Gastroesophageal sphincter (tissue), 4 donors: ENCODE measurements around the gene NRF1. TPM values are rescaled to one million over a fixed set of nuclear protein-coding genes. Genes with fewer than 3 reads are reported as not detected.

Experiments
- ATAC-seq: fragments of 150-250 bp; one replicate; pipeline ENCODE4 v1.9.1; 2016; ENCODE audit warnings: mild to moderate bottlenecking, moderate library complexity
- H3K27ac ChIP-seq, 4 donors: fragments of 200-600 bp; sonication (generic) in 3 of 4; 1 replicate in 3 of 4; 2 replicates in 1 of 4; pipeline ENCODE4 v1.5.1; 2016 to 2019
- H3K27me3 ChIP-seq: fragments of 200-600 bp; sonication (generic); one replicate; pipeline ENCODE4 v1.5.1; 2019
- H3K36me3 ChIP-seq, 2 donors: fragments of 200-600 bp; sonication (generic); one replicate each; pipeline ENCODE4 v1.5.1; 2019; ENCODE audit warnings: control low read depth in 1 of 2
- H3K4me1 ChIP-seq, 3 donors: fragments of 200-600 bp; sonication (generic); 1 replicate in 2 of 3; 2 replicates in 1 of 3; pipeline ENCODE4 v1.5.1; 2016 to 2019; ENCODE audit warnings: control low read depth in 2 of 3
- H3K4me3 ChIP-seq, 2 donors: fragments of 200-600 bp; sonication (generic); one replicate each; pipeline ENCODE4 v1.5.1; 2019; ENCODE audit warnings: mild to moderate bottlenecking in 1 of 2, moderate library complexity in 1 of 2
- H3K9me3 ChIP-seq, 3 donors: fragments of 200-600 bp; sonication (generic); one replicate each; pipeline ENCODE4 v1.5.1; 2017 to 2019; ENCODE audit warnings: control low read depth in 2 of 3
- EP300 ChIP-seq: sonication (generic); formaldehyde crosslinking; IDR thresholded peaks from one replicate; pipeline ENCODE4 v1.6.1; 2017; ENCODE audit warnings: antibody characterized with exemption, mild to moderate bottlenecking
- POLR2A ChIP-seq, 2 donors: fragments of 450-650 bp; IDR thresholded peaks; one replicate each; pipeline ENCODE4 v1.6.1; 2017; ENCODE audit warnings: antibody characterized with exemption in 2 of 2, mild to moderate bottlenecking in 2 of 2, moderate library complexity in 1 of 2
- POLR2AphosphoS5 ChIP-seq: sonication (generic); formaldehyde crosslinking; IDR thresholded peaks from one replicate; pipeline ENCODE4 v1.6.1; 2017; ENCODE audit warnings: antibody characterized with exemption
- WGBS, 2 donors: methylation state at CpG; one replicate each; pipeline ENCODE4 v1.1.5; 2018; ENCODE audit warnings: low coverage in 1 of 2; 5-methylcytosine and 5-hydroxymethylcytosine counted together
- total RNA-seq, 4 donors: library from RNA; depleted of rRNA; stranded (reverse); fragments of >200 nt; gene quantifications; one replicate each; pipeline ENCODE4 v1.1.0, GENCODE V29; 2016
- TF ChIP-seq, protein P1 (sequence below), 4 experiments: fragments of 200-600 bp in 2 of 4; fragments of 450-650 bp in 2 of 4; sonication (generic) in 1 of 4; IDR thresholded peaks; one replicate each; pipeline ENCODE4 v1.5.1; 2017 to 2019; ENCODE audit warnings: antibody characterized with exemption in 4 of 4, mild to moderate bottlenecking in 2 of 4, moderate library complexity in 2 of 4

NRF1 gene
- total RNA-seq, 4 donors from 2014 or later = 7.8 to 20.5 (median 17.0) TPM

DNA sequence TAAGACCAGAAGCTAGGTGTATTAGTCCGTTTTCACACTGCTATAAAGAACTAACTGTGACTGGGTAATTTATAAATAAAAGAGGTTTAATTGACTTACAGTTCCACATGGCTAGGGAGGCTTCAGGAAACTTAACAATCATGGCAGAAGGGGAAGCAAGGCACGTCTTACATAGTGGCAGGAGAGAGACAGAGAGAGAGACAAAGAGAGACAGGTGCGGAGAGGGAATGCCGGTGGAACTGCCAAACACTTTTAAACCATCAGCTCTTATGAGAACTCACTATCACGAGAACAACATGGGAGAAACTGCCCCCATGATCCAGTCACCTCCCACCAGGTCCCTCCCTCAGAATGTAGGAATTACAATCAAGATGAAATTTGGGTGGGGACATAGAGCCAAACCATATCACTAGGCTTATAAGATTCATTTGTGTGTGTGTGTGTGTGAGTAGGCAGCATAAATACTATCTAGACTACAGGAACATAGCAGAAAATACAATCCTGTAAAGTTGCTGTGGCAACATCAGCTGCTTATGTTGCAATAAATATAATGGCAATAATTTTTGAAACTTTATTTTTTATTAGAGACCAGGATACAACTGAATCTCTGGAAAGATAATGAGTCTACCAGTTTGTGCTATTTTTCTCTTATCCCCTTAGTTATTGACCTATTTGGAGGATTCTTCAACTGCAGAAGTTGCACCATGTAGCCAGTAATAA is 77.1 kb downstream of the NRF1 start:
- whole genome bisulfite sequencing, 2 donors = 80 to 91% methylated on average over 1 to 5 of the region's 5 CpGs
- TF ChIP-seq EP300 = no peak
- TF ChIP-seq POLR2AphosphoS5 = no peak
- TF ChIP-seq POLR2A (IDR thresholded peaks at IDR 0.05) = no peak
- TF ChIP-seq, protein P1, sequence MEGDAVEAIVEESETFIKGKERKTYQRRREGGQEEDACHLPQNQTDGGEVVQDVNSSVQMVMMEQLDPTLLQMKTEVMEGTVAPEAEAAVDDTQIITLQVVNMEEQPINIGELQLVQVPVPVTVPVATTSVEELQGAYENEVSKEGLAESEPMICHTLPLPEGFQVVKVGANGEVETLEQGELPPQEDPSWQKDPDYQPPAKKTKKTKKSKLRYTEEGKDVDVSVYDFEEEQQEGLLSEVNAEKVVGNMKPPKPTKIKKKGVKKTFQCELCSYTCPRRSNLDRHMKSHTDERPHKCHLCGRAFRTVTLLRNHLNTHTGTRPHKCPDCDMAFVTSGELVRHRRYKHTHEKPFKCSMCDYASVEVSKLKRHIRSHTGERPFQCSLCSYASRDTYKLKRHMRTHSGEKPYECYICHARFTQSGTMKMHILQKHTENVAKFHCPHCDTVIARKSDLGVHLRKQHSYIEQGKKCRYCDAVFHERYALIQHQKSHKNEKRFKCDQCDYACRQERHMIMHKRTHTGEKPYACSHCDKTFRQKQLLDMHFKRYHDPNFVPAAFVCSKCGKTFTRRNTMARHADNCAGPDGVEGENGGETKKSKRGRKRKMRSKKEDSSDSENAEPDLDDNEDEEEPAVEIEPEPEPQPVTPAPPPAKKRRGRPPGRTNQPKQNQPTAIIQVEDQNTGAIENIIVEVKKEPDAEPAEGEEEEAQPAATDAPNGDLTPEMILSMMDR (IDR thresholded peaks at IDR 0.05) = no peak
- ATAC-seq = no peak
- Histone ChIP-seq H3K4me3 (no peak overlapping the region), H3K27me3 (no peaks in the 10 kb centered on the region), H3K9me3 (no peaks in the 10 kb centered on the region), H3K36me3 (peaks cover 0 to 46% of the 10 kb centered on the region in 2 donors), H3K4me1 (no peaks in the 10 kb centered on the region), H3K27ac (no peak overlapping the region)

DNA sequence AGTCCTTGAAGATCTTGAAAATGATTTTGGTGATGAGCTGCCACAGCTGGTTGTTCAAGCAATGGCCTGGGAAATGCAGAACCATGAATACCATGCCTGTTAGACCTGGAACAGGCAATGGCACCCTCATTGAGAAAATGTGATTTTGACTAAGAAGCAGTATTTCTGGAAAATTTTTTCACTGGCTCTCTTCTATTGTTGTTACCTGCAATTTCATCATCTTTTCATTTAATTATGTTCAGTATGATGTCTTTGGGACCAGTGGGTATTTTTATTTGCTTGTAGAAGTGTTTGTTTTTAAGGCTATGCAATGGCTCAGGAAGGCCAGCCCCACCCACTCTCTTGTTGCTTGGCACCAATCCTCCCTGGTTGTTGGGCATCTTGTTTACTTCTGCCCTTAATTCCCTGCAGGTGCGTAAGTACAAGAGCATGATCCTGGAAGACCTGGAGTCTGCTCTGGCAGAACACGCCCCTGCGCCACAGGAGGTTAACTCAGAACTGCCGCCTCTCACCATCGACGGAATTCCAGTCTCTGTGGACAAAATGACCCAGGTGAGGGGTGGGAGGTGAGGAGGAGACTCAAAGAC is 78.6 kb downstream of the NRF1 start:
- no peak for TF ChIP-seq POLR2AphosphoS5
- TF ChIP-seq, protein P1 (IDR thresholded peaks at IDR 0.05) = no peak
- TF ChIP-seq EP300 = no peak
- TF ChIP-seq POLR2A (IDR thresholded peaks at IDR 0.05) = no peak
- ATAC-seq = no peak
- Histone ChIP-seq H3K27ac (no peak overlapping the region), H3K4me1 (no peaks in the 10 kb centered on the region), H3K4me3 (no peak overlapping the region), H3K36me3 (peaks cover 0 to 57% of the 10 kb centered on the region in 2 donors), H3K27me3 (no peaks in the 10 kb centered on the region), H3K9me3 (no peaks in the 10 kb centered on the region)
- 93% methylated on average over 6 of the region's 6 CpGs; no CpG with 5 or more reads in 1 of the 2 donors for WGBS, 2 donors

DNA sequence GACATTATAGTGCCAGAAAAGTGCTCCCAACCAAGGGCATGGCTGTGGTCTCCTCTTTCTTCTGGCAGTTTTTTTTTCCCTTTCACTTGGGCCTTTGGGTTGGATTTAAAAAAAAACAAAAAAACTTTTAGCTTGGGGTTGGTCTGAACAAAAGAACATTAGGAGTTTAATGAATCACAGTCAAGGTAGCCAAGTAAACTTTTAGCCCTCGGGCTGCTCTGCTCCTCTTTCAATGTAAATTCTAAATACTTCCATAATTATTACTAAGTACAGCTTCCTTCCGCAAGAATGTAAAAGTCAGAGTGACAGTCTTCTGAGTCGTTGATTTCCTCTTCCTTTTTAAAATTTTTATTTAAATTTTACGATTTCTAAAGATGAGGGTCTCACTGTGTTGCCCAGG is 79.2 kb downstream of the NRF1 start:
- H3K36me3 ChIP-seq = peaks cover 0 to 57% of the 10 kb centered on the region in 2 donors
- no peaks in the 10 kb centered on the region for H3K27me3 ChIP-seq
- TF ChIP-seq, protein P1 (IDR thresholded peaks at IDR 0.05) = no peak
- no peak for TF ChIP-seq POLR2AphosphoS5
- 68 to 92% methylated on average over 4 of the region's 4 CpGs for WGBS, 2 donors
- no peak for ATAC-seq
- H3K4me3 ChIP-seq = no peak overlapping the region
- H3K27ac ChIP-seq = no peak overlapping the region
- no peaks in the 10 kb centered on the region for H3K4me1 ChIP-seq
- H3K9me3 ChIP-seq = no peaks in the 10 kb centered on the region

DNA sequence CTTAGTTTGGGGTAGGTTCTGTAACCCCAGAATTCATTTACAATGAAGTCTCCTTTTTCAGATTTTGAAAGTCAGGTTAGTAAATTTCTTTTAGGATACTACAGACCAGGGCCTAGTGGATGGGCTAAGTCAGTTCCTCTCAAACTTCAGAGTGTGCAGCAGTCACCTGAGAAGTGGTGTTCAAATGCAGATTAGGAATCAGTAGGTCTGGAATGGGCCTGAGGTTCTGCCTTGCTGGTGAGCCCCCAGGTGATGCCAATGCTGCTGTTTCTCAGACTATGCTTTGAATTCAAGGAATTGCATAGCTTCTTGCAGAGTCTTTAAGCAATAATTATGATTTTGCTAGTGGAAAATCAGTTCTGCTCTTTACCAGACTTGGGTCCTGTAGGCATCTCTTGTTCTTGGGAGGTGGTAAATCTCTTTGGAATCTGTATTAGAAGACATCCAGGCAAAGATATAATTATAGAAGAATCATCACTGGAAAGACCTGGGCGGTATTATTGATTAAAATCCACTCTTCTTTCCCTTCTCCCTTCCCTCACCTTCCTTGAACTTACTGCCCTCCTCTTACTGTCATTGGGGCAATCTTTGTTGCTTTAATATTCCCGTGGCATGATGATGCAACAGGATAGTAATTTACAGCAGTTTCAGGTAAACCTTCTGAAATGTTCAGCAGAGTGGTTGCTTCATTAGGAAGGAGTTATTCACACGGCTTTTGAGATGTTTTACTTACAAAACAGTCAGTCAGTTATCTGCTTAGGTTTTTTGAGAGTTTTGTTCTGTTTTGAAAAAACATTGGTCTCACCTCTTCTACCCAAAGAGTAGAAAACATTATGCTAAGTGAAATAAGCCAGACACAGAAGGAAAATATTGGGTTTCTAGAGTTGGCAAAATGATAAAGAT is 87.2 kb downstream of the NRF1 start:
- H3K4me1 ChIP-seq = no peaks in the 10 kb centered on the region
- H3K4me3 ChIP-seq = no peak overlapping the region
- H3K27me3 ChIP-seq = no peaks in the 10 kb centered on the region
- H3K36me3 ChIP-seq = peaks cover 0 to 19% of the 10 kb centered on the region in 2 donors
- TF ChIP-seq POLR2AphosphoS5 = no peak
- no peak for TF ChIP-seq POLR2A (IDR thresholded peaks at IDR 0.05)
- no peak for TF ChIP-seq EP300
- TF ChIP-seq, protein P1 (IDR thresholded peaks at IDR 0.05) = no peak
- ATAC-seq = no peak
- H3K9me3 ChIP-seq = no peaks in the 10 kb centered on the region
- no peak overlapping the region for H3K27ac ChIP-seq
- WGBS, 2 donors = 89% methylated on average over 3 of the region's 3 CpGs
